H9 (cell line): Measurements from ENCODE around the gene PDE8A. TPM values are rescaled to one million over a fixed set of nuclear protein-coding genes. Genes with fewer than 3 reads are reported as not detected.

Experiments
- DNase-seq: peaks from one replicate; pipeline ENCODE4 v3.0.0-alpha.2; 2017
- H2AFZ ChIP-seq: one replicate; pipeline ENCODE4 v1.6.1; 2013; ENCODE audit warnings: mild to moderate bottlenecking, low read length, control low read depth, moderate library complexity
- H2AK5ac ChIP-seq: 2 replicates; pipeline ENCODE4 v1.6.1; 2013; ENCODE audit warnings: low read length, control low read depth, mixed read lengths; ENCODE audit not compliant: insufficient read length
- H2BK120ac ChIP-seq: one replicate; pipeline ENCODE4 v1.6.1; 2013; ENCODE audit warnings: low read depth, mild to moderate bottlenecking, low read length, control low read depth, inconsistent platforms; ENCODE audit not compliant: poor library complexity, severe bottlenecking
- H2BK12ac ChIP-seq: 2 replicates; pipeline ENCODE4 v1.6.1; 2013; ENCODE audit warnings: low read length, control low read depth, mixed read lengths, low read depth; ENCODE audit not compliant: insufficient read length
- H2BK15ac ChIP-seq: 2 replicates; pipeline ENCODE4 v1.6.1; 2013; ENCODE audit warnings: low read depth, low read length, control low read depth
- H2BK20ac ChIP-seq: one replicate; pipeline ENCODE4 v1.6.1; 2013; ENCODE audit warnings: low read depth, mild to moderate bottlenecking, low read length, control low read depth, inconsistent platforms; ENCODE audit not compliant: poor library complexity, severe bottlenecking
- H2BK5ac ChIP-seq: 2 replicates; pipeline ENCODE4 v1.6.1; 2013; ENCODE audit warnings: low read length, control low read depth, mixed read lengths; ENCODE audit not compliant: insufficient read length
- H3K14ac ChIP-seq: 2 replicates; pipeline ENCODE4 v1.6.1; 2013; ENCODE audit warnings: low read length, control low read depth; ENCODE audit not compliant: insufficient read depth
- H3K18ac ChIP-seq: 2 replicates; pipeline ENCODE4 v1.6.1; 2013; ENCODE audit warnings: low read depth, mild to moderate bottlenecking, mixed read lengths, low read length, control low read depth; ENCODE audit not compliant: insufficient read length
- H3K23ac ChIP-seq: 2 replicates; pipeline ENCODE4 v1.6.1; 2013; ENCODE audit warnings: low read length, control low read depth, mixed read lengths, low read depth; ENCODE audit not compliant: insufficient read length
- H3K23me2 ChIP-seq: 2 replicates; pipeline ENCODE4 v1.6.1; 2013; ENCODE audit warnings: low read depth, mild to moderate bottlenecking, mixed read lengths, low read length, control low read depth; ENCODE audit not compliant: insufficient read length, poor library complexity, severe bottlenecking
- H3K27ac ChIP-seq: 2 replicates; pipeline ENCODE4 v1.5.1; 2013; ENCODE audit warnings: low read length, control low read depth, mixed read lengths, low read depth; ENCODE audit not compliant: insufficient read length
- H3K27me3 ChIP-seq: 2 replicates; pipeline ENCODE4 v1.6.1; 2013; ENCODE audit warnings: low read length, control low read depth, inconsistent platforms; ENCODE audit not compliant: insufficient read depth
- H3K4ac ChIP-seq: 2 replicates; pipeline ENCODE4 v1.6.1; 2013; ENCODE audit warnings: low read depth, mild to moderate bottlenecking, control low read depth, inconsistent platforms, low read length, moderate library complexity
- H3K4me1 ChIP-seq: 2 replicates; pipeline ENCODE4 v1.6.1; 2013; ENCODE audit warnings: low read length, control low read depth, inconsistent platforms; ENCODE audit not compliant: insufficient read depth
- H3K4me2 ChIP-seq: 2 replicates; pipeline ENCODE4 v1.6.1; 2013; ENCODE audit warnings: low read length, control low read depth, mixed read lengths; ENCODE audit not compliant: insufficient read length, insufficient read depth
- H3K56ac ChIP-seq: 2 replicates; pipeline ENCODE4 v1.6.1; 2013; ENCODE audit warnings: low read depth, mild to moderate bottlenecking, mixed read lengths, low read length, control low read depth; ENCODE audit not compliant: insufficient read length
- H3K79me1 ChIP-seq: 2 replicates; pipeline ENCODE4 v1.6.1; 2013; ENCODE audit warnings: low read depth, mild to moderate bottlenecking, moderate library complexity, low read length, control low read depth, inconsistent platforms; ENCODE audit not compliant: insufficient read depth, poor library complexity, severe bottlenecking
- H3K79me2 ChIP-seq: 2 replicates; pipeline ENCODE4 v1.6.1; 2013; ENCODE audit warnings: low read length, control low read depth, inconsistent platforms; ENCODE audit not compliant: insufficient read depth
- H3K9ac ChIP-seq: 2 replicates; pipeline ENCODE4 v1.6.1; 2013; ENCODE audit warnings: low read length, control low read depth, mixed read lengths; ENCODE audit not compliant: insufficient read length; ENCODE audit errors: extremely low read depth
- H3K9me3 ChIP-seq: one replicate; pipeline ENCODE4 v1.6.1; 2013; ENCODE audit warnings: low read depth, low read length, inconsistent platforms; ENCODE audit not compliant: control insufficient read depth
- H3T11ph ChIP-seq: one replicate; pipeline ENCODE4 v1.6.1; 2013; ENCODE audit warnings: mild to moderate bottlenecking, low read length, control low read depth, inconsistent platforms
- H4K20me1 ChIP-seq: one replicate; pipeline ENCODE4 v1.6.1; 2013; ENCODE audit not compliant: control insufficient read depth, insufficient read length, insufficient read depth
- H4K5ac ChIP-seq: 2 replicates; pipeline ENCODE4 v1.6.1; 2013; ENCODE audit warnings: low read depth, mild to moderate bottlenecking, mixed read lengths, low read length, control low read depth; ENCODE audit not compliant: insufficient read length
- H4K8ac ChIP-seq: replicated peaks from 2 replicates; pipeline ENCODE4 v1.6.1; 2013; ENCODE audit warnings: low read length, control low read depth, mixed read lengths, low read depth; ENCODE audit not compliant: insufficient read length
- H4K91ac ChIP-seq: 2 replicates; pipeline ENCODE4 v1.6.1; 2013; ENCODE audit warnings: low read depth, mild to moderate bottlenecking, moderate library complexity, mixed read lengths, low read length, control low read depth; ENCODE audit not compliant: insufficient read length
- H3K27ac Mint-ChIP-seq, 3 experiments: 2 replicates in 2 of 3; 3 replicates in 1 of 3; pipeline ENCODE4 v1.8.0; 2020 to 2021; ENCODE audit warnings: mixed read lengths in 3 of 3, mild to moderate bottlenecking in 1 of 3, moderate library complexity in 1 of 3
- H3K27me3 Mint-ChIP-seq: 2 replicates; pipeline ENCODE4 v1.8.0; 2021; ENCODE audit warnings: low read depth, mild to moderate bottlenecking, moderate library complexity, mixed read lengths
- H3K36me3 Mint-ChIP-seq, 3 experiments: 2 replicates in 2 of 3; 3 replicates in 1 of 3; pipeline ENCODE4 v1.8.0; 2020 to 2021; ENCODE audit warnings: low read depth in 3 of 3, mixed read lengths in 3 of 3; ENCODE audit not compliant: insufficient read depth in 1 of 3
- H3K4me1 Mint-ChIP-seq, 2 experiments: 2 replicates each; pipeline ENCODE4 v1.8.0; 2020; ENCODE audit warnings: mixed read lengths in 2 of 2
- H3K4me3 Mint-ChIP-seq, 2 experiments: 2 replicates in 1 of 2; 3 replicates in 1 of 2; pipeline ENCODE4 v1.8.0; 2020 to 2021; ENCODE audit warnings: mild to moderate bottlenecking in 2 of 2, mixed read lengths in 2 of 2, moderate library complexity in 1 of 2
- H3K9me3 Mint-ChIP-seq, 2 experiments: 2 replicates in 1 of 2; 3 replicates in 1 of 2; pipeline ENCODE4 v1.8.0; 2020; ENCODE audit warnings: mild to moderate bottlenecking in 2 of 2, mixed read lengths in 2 of 2, moderate library complexity in 1 of 2
- CTCF ChIP-seq: fragments of 200-600 bp; sonication (generic); conservative IDR thresholded peaks from 3 replicates; pipeline ENCODE4 v1.8.0; 2021; ENCODE audit warnings: antibody characterized with exemption, mild to moderate bottlenecking
- WGBS: extraction: QIAGEN DNeasy Blood & Tissue Kit; methylation state at CpG from one replicate; pipeline ENCODE4 v1.1.7; 2013; ENCODE audit warnings: missing lambda C conversion rate, low lambda C conversion rate, mixed read lengths; ENCODE audit not compliant: insufficient read length; ENCODE audit errors: extremely low coverage; 5-methylcytosine and 5-hydroxymethylcytosine counted together
- total RNA-seq: library from RNA; stranded (reverse); gene quantifications from 2 replicates; pipeline ENCODE4 v1.2.1, GENCODE V29; 2021

PDE8A gene
- total RNA-seq, 1 experiment from 2014 or later, result 9.3 TPM

- Mint-ChIP-seq H3K27me3 (no peaks in the 10 kb centered on the region), H3K4me1 (peaks cover 29 to 37% of the 10 kb centered on the region in 2 experiments), H3K36me3 (peaks cover 0 to 14% (median 7%) of the 10 kb centered on the region in 3 experiments; a peak in 6 of 7 replicates), H3K27ac (peak overlapping the region; percentile 13 to 66 (median 28)), H3K4me3 (peak overlapping the region in 1 of 2 experiments; percentile 18; a peak in 1 of 5 replicates), H3K9me3 (peaks cover 10 to 18% of the 10 kb centered on the region in 2 experiments; a peak in 4 of 5 replicates)
- H3K18ac ChIP-seq, result no peak overlapping the region
- H2AK5ac ChIP-seq, result no peak overlapping the region
- H4K91ac ChIP-seq, result no peak overlapping the region
- no peak overlapping the region for H2BK120ac ChIP-seq
- no peak overlapping the region for H2BK15ac ChIP-seq
- peak overlapping the region; percentile 26 for H3K4me2 ChIP-seq
- H3K23ac ChIP-seq, result no peak overlapping the region
- H3T11ph ChIP-seq, result no peak overlapping the region
- H3K27ac ChIP-seq, result peak overlapping the region; percentile 78
- no peak overlapping the region for H2BK5ac ChIP-seq
- H4K5ac ChIP-seq, result no peak overlapping the region
- H3K56ac ChIP-seq, result no peak overlapping the region
- no peak for TF ChIP-seq CTCF
- no peaks in the 10 kb centered on the region for H4K20me1 ChIP-seq
- H3K9me3 ChIP-seq, result peaks cover 5% of the 10 kb centered on the region
- H2AFZ ChIP-seq, result peak overlapping the region; percentile 2
- H4K8ac ChIP-seq, result no peak overlapping the region
- H3K79me2 ChIP-seq, result no peaks in the 10 kb centered on the region
- H3K4me1 ChIP-seq, result peaks cover 2% of the 10 kb centered on the region
- H3K23me2 ChIP-seq, result no peaks in the 10 kb centered on the region
- no peaks in the 10 kb centered on the region for H3K27me3 ChIP-seq
- H3K14ac ChIP-seq, result no peak overlapping the region
- no peak overlapping the region for H2BK20ac ChIP-seq
- peak; percentile 74 for DNase-seq
- no CpG with 5 or more reads among the region's 13 CpGs for WGBS
- H3K79me1 ChIP-seq, result no peaks in the 10 kb centered on the region
- no peak overlapping the region for H3K4ac ChIP-seq
- H2BK12ac ChIP-seq, result no peak overlapping the region
- H3K9ac ChIP-seq, result no peak overlapping the region
Measured at GRCh38 chr15:84960391-84961113, 21.1 kb upstream of the PDE8A start.
